Measurements from ENCODE around the gene PADI6.
A peak's percentile ranks its signal among the peaks of the same experiment; 100 is the strongest.
"Not testable (repeated sequence)": the region's sequence is repeated elsewhere in the genome, so short reads cannot be mapped to it uniquely, and the experiment has no call there.

The PADI6 gene

DNA sequence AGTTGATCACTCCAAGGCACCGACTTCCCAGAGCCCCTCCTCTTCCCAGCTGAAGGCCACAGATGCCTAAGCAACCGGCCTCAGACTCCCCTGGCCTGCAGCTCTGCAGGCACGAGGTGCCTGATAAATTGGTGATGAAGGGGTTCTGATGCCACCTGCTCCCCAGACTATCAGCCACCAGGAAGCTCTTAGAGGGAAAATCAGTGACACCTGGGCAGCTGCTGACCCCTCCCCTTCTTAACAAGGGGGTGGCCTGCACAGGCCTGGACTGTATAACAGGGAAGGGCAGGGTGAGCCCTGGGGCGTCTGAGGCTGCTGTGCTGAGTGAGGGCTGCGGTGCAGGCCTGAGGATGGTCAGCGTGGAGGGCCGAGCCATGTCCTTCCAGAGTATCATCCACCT lies at the start of gene PADI6:
TSS of gene PADI6 (plus strand) at position 301 of the 400 bp plus-strand sequence. CDS start at position 351, 50 bp downstream.
- DNase-seq = no peak

- DNase-seq = no peak
Observed at GRCh38 chr1:17328855-17329254, 43.1 kb upstream of the PADI6 start.

DNA sequence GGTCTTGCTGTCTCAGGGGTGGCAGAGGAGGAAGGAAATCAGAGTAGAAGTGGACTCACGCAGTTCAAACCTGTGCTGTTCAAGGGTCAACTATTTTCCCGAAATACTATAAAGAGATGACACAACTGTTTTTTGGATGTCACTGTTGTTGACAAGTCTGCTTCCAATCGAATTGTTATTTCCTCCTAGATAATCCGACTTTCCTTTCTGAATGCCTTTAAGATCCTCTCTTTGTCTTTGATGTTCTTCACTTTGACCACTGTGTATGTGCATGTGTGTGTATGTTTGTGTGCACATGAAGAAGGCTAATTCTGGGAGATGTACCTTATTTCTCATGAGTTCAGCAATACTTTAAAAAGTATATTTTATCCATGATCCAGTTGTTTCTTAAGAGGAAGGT lies 42.4 kb upstream of the PADI6 start:
- no peak for DNase-seq

DNA sequence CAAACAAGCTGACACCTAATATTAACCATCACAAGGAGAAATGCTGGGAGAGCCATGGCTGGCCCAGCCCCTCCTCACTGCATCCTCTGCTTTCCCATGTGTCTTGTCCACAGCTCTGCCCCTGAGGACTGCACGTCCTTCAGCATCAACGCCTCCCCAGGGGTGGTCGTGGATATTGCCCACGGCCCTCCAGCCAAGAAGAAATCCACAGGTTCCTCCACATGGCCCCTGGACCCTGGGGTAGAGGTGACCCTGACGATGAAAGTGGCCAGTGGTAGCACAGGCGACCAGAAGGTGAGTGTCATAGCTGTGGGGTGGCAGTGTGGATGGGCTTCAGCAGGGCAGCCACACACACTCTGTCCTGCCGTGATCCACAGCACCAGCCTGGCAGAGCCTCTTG lies 41.1 kb upstream of the PADI6 start:
- DNase-seq = no peak

DNA sequence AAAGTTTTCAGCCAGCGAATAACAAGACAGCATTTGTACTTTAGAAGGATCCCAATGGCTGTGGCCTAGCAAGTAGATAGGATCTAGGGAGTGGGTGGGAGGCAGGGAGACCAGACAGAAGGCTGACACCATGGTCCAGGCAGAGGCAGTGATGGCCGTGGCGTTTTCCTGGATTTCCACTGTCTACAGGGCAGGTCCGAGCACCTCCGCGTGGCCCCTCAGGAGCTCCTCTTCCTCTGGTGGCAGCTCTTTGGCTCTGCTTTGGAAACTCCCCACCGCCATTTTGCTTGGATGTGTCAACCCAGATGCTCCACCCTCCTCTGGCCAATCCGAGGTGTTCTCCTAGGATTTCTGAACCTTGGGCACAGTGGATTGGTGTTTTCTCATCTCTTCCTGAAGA lies 38.9 kb upstream of the PADI6 start:
- DNase-seq = no peak

- DNase-seq = peak; percentile 14 to 61 (median 46)
Observed at GRCh38 chr1:17335821-17336710, 35.9 kb upstream of the PADI6 start.

DNA sequence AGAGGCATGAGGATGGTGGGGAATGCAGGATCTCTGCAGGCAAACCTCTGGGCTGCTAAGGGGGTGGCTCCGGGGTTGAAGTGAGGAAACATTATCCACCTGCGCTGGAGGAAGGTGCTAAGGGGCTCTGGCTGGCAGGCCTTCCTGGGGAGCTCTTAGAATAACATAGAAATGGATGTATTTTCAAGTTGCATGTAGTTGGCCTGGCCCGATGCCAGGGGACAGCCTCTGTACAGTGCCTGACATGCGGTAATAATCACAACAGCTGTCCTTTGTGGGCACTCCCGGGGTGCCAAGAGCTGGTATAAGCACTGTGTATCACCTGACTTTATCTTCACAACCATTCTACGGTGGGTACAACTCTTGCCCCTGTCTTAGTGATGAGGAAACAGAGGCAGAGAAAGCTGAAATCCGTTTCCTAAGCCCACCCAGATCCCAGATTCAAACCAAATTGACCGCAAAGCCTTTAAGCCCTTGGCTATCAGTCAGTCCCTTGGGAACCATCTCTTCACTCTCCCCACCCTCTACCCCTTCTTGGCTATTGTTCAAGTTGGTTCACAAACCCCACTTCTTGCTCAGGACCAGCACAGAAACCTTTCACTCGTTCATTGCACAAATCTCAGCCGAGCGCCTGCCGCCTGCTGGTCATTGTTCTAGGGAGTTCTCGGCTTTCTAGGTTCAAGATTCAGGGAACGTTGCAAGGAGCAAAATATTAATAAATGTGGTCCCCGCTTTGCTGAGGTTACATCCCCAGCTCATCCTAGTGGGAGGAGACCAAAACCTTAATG lies 33.1 kb upstream of the PADI6 start:
- DNase-seq = no peak

DNA sequence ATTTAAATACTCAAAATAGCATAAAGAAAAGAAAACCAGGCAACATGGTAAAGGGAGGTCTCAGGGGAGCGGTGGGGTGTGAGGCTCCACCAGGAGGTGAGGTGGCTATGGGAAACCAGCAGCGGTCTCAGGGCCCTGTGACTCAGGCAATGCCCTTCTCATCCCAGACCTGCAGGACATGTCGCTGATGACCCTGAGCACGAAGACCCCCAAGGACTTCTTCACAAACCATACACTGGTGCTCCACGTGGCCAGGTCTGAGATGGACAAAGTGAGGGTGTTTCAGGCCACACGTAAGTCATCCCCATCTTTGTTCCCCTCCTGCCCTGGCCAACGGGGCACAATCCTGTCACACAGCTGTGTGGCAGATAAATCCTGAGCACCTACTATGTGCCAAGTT lies 32.5 kb upstream of the PADI6 start:
- no peak for DNase-seq

GRCh38 chr1:17340358-17340757 lies 31.6 kb upstream of the PADI6 start:
- no peak for DNase-seq

DNA sequence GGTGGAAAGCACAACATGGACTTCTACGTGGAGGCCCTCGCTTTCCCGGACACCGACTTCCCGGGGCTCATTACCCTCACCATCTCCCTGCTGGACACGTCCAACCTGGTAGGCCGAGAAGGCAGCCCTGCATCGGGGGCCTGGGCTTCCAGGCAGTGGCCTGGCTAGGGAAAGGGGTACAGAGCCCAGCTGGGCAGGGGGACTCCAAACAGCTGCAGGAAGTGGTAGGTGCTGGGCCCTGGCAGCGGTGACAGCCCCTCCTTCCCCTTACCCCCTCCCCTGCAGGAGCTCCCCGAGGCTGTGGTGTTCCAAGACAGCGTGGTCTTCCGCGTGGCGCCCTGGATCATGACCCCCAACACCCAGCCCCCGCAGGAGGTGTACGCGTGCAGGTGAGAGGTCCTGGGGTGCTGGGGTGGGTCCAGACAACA lies 30.0 kb upstream of the PADI6 start:
- no peak for DNase-seq

- not testable (repeated sequence) for DNase-seq
Observed at GRCh38 chr1:17345506-17345905, 26.5 kb upstream of the PADI6 start.

- no peak for DNase-seq
Observed at GRCh38 chr1:17346046-17346789, 25.8 kb upstream of the PADI6 start.

DNA sequence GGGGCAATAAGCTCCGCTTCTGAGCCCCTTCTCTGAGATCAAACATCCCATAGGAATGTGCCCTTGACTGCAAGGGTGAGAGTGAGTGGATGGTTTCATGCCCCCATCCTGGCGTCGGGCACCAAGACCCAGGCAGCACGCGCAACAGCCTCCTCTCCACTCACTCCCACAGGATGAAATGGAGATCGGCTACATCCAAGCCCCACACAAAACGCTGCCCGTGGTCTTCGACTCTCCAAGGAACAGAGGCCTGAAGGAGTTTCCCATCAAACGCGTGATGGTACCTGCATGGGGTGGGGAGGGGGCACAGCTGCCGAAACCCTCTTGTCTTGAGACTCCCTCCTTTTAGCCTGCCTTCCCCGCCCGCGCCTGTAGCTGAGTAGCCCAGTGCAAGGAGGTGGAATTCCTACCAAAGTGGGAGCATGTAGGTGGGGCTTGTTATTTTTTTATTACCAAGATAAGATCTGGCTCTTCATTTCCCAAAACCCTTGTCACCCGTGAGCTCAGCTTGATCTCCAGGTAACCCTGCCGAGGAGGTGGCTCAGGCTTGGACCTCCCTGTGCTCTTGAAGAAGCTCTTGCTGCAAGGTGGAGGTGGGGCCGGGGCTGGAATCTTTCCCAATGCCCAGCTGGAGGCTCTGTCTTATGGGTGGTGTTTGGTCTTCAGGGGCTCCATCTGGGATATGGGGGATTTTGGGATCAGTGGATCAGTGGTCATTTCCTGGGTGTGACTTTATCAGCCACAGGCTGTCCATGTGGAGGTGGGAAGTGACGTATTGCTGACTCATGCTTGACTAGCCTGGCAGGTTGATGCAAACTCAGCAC lies 24.0 kb upstream of the PADI6 start:
- no peak for DNase-seq

DNA sequence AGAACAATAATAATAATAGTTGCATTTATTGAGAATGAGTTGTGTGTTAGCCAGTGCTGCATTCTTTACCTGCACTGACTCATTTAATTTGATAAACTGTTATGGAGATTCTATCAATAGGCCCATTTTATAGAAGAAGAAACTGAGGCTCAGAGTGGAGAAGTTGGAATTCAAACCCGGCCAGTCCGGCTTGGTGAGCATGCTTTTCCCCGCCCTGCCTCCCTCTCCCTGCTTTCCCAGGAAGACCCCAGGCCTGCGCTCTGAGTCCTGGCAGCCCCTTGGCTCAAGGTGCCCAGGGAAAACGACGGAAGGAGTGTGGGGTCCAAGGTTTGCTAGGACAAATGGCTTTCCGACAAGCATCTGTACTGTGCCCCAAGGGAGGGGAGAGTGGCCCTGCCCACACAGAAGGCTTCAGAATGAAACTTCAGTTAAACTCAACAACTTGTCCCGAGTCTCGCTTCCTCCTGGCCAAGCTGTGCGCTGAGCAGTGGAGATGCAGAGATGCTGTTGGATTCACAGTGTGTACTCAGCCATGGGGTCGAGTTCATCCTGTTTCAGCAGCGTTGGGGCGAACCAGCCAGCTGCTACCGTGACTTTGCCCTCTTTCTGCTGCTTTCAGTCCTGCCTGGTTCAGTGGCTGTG lies 23.3 kb upstream of the PADI6 start:
- DNase-seq = no peak

GRCh38 chr1:17350083-17350482 lies 21.9 kb upstream of the PADI6 start:
- DNase-seq = peak in 1 of 6 experiments; percentile 11

DNA sequence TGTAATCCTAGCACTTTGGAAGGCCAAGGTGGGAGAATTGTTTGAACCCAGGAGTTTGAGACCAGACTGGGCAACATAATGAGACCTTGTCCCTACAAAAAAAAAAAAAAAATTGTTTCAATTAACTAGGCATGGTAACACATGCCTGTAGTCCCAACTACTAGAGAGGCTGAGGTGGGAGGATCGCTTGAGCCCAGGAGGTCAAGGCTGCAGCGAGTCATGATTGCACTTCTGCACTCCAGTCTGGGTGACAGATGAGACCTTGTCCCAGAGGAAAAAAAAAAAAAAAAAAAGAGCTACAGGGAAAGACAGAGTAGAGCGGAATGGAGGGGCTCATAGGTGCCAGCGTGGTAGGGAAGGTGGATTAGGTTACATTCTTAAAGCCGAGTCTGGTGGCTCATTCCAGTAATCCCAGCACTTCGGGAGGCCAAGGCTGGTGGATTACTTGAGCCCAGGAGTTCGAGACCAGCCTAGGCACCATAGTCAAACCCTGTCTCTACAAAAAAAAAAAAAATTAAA lies 21.0 kb upstream of the PADI6 start:
- no peak for DNase-seq

- no peak for DNase-seq
Observed at GRCh38 chr1:17351598-17352324, 20.2 kb upstream of the PADI6 start.

DNA sequence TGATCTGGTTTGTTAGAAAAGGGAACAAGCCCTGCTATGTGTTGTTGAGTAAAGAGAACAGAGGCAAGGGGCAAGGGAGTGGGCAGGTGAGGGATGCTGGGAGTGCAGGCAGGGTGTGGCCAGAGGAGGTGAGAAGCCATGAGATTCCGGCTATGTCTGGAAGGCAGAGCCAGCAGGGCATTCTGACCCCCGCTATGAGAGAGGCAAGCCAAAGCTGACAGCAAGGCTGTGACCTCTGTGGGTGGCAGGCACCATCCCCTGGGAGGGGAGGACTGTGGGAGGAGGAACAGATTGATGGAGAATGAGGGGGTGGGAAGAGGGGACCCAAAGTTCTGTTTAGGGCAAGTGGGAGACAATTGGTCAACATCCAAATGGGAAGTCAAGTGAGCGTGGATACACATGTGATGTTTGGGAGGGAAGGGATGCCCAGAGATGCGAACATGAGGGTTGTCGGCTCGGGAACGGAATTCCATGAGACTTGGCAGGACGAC lies 19.5 kb upstream of the PADI6 start:
- no peak for DNase-seq

GRCh38 chr1:17355898-17356297 lies 16.1 kb upstream of the PADI6 start:
- DNase-seq = peak in 1 of 6 experiments; percentile 3

- no peak for DNase-seq
Observed at GRCh38 chr1:17356387-17357026, 15.5 kb upstream of the PADI6 start.

Data from stimulated activated naive CD4-positive, alpha-beta T cell (primary cell).